ENCODE data around the gene IFT22.

GRCh38 chr7:101294039-101294831, 27.4 kb downstream of the IFT22 start:
- TF ChIP-seq REST (tag by site-specific recombination; IDR thresholded peaks at IDR 0.05), result no peak
- no peak for TF ChIP-seq CTCF (tag by site-specific recombination; IDR thresholded peaks at IDR 0.05)
- no peak for TF ChIP-seq ZFP3 (tag by site-specific recombination; IDR thresholded peaks at IDR 0.05; ENCODE audit: low read depth)
- no peak for TF ChIP-seq TCF7L2 (IDR thresholded peaks at IDR 0.05; ENCODE audit: borderline replicate concordance, low read depth, low read length)
- TF ChIP-seq ZBTB11 (tag by site-specific recombination; conservative IDR thresholded peaks at IDR 0.05; ENCODE audit: low read depth), result no peak
- no peak for TF ChIP-seq ZNF518A (tag by site-specific recombination; conservative IDR thresholded peaks at IDR 0.05; ENCODE audit: low read depth)
- TF ChIP-seq KLF7 (tag by site-specific recombination; IDR thresholded peaks at IDR 0.05; ENCODE audit: borderline replicate concordance), result no peak
- TF ChIP-seq ZSCAN18 (tag by site-specific recombination; IDR thresholded peaks at IDR 0.05), result no peak
- no peak for TF ChIP-seq ZBTB48 (tag by site-specific recombination; IDR thresholded peaks at IDR 0.05)
- TF ChIP-seq ZNF792 (tag by site-specific recombination; IDR thresholded peaks at IDR 0.05), result no peak
- TF ChIP-seq ZBTB21 (tag by site-specific recombination; IDR thresholded peaks at IDR 0.05), result no peak
- no peak for TF ChIP-seq ZFP41 (tag by site-specific recombination; IDR thresholded peaks at IDR 0.05; ENCODE audit: borderline replicate concordance)
